GM08714 (cell line): ENCODE measurements around the gene PRSS35.
"Not testable (repeated sequence)": the region's sequence is repeated elsewhere in the genome, so short reads cannot be mapped to it uniquely, and the experiment has no call there.

Experiments
- H3K4me3 ChIP-seq: fragments of 200-500 bp; sonication (Bioruptor generic); 2 replicates; pipeline ENCODE4 v1.5.1; 2014; ENCODE audit warnings: mild to moderate bottlenecking, low read length, inconsistent platforms
- ZNF274 ChIP-seq: IDR thresholded peaks from 2 replicates; pipeline ENCODE4 v1.6.1; 2012; ENCODE audit warnings: mild to moderate bottlenecking, low read depth, low read length

Gene PRSS35

GRCh38 chr6:83511901-83512681 lies at the start of gene PRSS35:
Gene PRSS35 (plus strand): TSS chr6:83512534. CDS start chr6:83523442, 10,908 bp downstream.
- TF ChIP-seq ZNF274: no peak
- peak within 1 kb of the TSS; percentile 6; the same call in 1 of the 2 replicates for H3K4me3 ChIP-seq

GRCh38 chr6:83463886-83464285 lies 48.4 kb upstream of the PRSS35 start:
- TF ChIP-seq ZNF274: no peak
- H3K4me3 ChIP-seq: no peak overlapping the region

GRCh38 chr6:83464381-83465140 lies 47.8 kb upstream of the PRSS35 start:
- H3K4me3 ChIP-seq: no peak overlapping the region
- no peak for TF ChIP-seq ZNF274

- TF ChIP-seq ZNF274: no peak
- H3K4me3 ChIP-seq: no peak overlapping the region
These were observed 46.0 kb upstream of the PRSS35 start for GRCh38 chr6:83466328-83466727.

- no peak for TF ChIP-seq ZNF274
- H3K4me3 ChIP-seq: no peak overlapping the region
These were observed 44.7 kb upstream of the PRSS35 start for GRCh38 chr6:83467620-83468036.

GRCh38 chr6:83470001-83470400 lies 42.3 kb upstream of the PRSS35 start:
- no peak for TF ChIP-seq ZNF274
- no peak overlapping the region for H3K4me3 ChIP-seq

GRCh38 chr6:83470587-83470986 lies 41.7 kb upstream of the PRSS35 start:
- H3K4me3 ChIP-seq: no peak overlapping the region
- TF ChIP-seq ZNF274: no peak

GRCh38 chr6:83472767-83473166 lies 39.6 kb upstream of the PRSS35 start:
- no peak for TF ChIP-seq ZNF274
- H3K4me3 ChIP-seq: no peak overlapping the region

- no peak overlapping the region for H3K4me3 ChIP-seq
- TF ChIP-seq ZNF274: no peak
These were observed 38.0 kb upstream of the PRSS35 start for GRCh38 chr6:83474309-83474708.

- no peak overlapping the region for H3K4me3 ChIP-seq
- no peak for TF ChIP-seq ZNF274
These were observed 35.4 kb upstream of the PRSS35 start for GRCh38 chr6:83476971-83477370.

GRCh38 chr6:83479389-83479788 lies 32.9 kb upstream of the PRSS35 start:
- no peak for TF ChIP-seq ZNF274
- H3K4me3 ChIP-seq: no peak overlapping the region

- H3K4me3 ChIP-seq: no peak overlapping the region
- TF ChIP-seq ZNF274: no peak
These were observed 31.9 kb upstream of the PRSS35 start for GRCh38 chr6:83480470-83480869.

GRCh38 chr6:83481938-83482337 lies 30.4 kb upstream of the PRSS35 start:
- not testable (repeated sequence) for H3K4me3 ChIP-seq

- no peak for TF ChIP-seq ZNF274
- no peak overlapping the region for H3K4me3 ChIP-seq
These were observed 23.9 kb upstream of the PRSS35 start for GRCh38 chr6:83488448-83488847.

GRCh38 chr6:83488861-83489260 lies 23.5 kb upstream of the PRSS35 start:
- TF ChIP-seq ZNF274: no peak
- no peak overlapping the region for H3K4me3 ChIP-seq

GRCh38 chr6:83490217-83490807 lies 22.0 kb upstream of the PRSS35 start:
- H3K4me3 ChIP-seq: no peak overlapping the region
- TF ChIP-seq ZNF274: no peak
